Renal cortex interstitium (tissue), 11 donors: ENCODE results near the gene EEF1G. TPM values are rescaled to one million over a fixed set of nuclear protein-coding genes. Genes with fewer than 3 reads are reported as not detected.

Source experiments
- DNase-seq, 11 donors: peaks; one replicate each; pipeline ENCODE4 v3.0.0-alpha.2; 2013; ENCODE audit warnings: low read depth in 9 of 11, low spot score in 4 of 11; ENCODE audit errors: extremely low read depth in 1 of 11
- polyA plus RNA-seq, 3 donors: library from polyadenylated mRNA; unstranded; fragments of 120-200 nt; gene quantifications; one replicate each; pipeline ENCODE4 v1.2.1, GENCODE V29; 2013; ENCODE audit not compliant: insufficient read length in 3 of 3

EEF1G gene
- polyA plus RNA-seq, 3 donors, result 2,243 to 2,394 (median 2,287) TPM

GRCh38 chr11:62548545-62549335, 25.0 kb downstream of the EEF1G start:
- no peak for DNase-seq

- DNase-seq, result peak in 1 of 11 donors; percentile 41
Measured at GRCh38 chr11:62547691-62548281, 25.9 kb downstream of the EEF1G start.

GRCh38 chr11:62546929-62547625, 26.6 kb downstream of the EEF1G start:
- DNase-seq, result peak in 1 of 11 donors; percentile 53

- peak in 2 of 11 donors; percentile 68 to 75 for DNase-seq
Measured at GRCh38 chr11:62546244-62546928, 27.3 kb downstream of the EEF1G start, which contains the start of gene AHNAK. Gene AHNAK (minus strand): TSS chr11:62546806. CDS start chr11:62536098, 10,708 bp downstream.

GRCh38 chr11:62545437-62546243, 28.1 kb downstream of the EEF1G start:
- peak in 8 of 11 donors; percentile 86 to 94 (median 90) for DNase-seq

- no peak for DNase-seq
Measured at GRCh38 chr11:62544581-62545436, 28.9 kb downstream of the EEF1G start.

GRCh38 chr11:62543680-62544444, 29.8 kb downstream of the EEF1G start:
- no peak for DNase-seq

- DNase-seq, result peak in 2 of 11 donors; percentile 50 to 56
Measured at GRCh38 chr11:62542750-62543567, 30.7 kb downstream of the EEF1G start.

- DNase-seq, result no peak
Measured at GRCh38 chr11:62542111-62542745, 31.5 kb downstream of the EEF1G start.

- DNase-seq, result no peak
Measured at GRCh38 chr11:62540804-62541701, 32.6 kb downstream of the EEF1G start.

- no peak for DNase-seq
Measured at GRCh38 chr11:62539238-62539925, 34.3 kb downstream of the EEF1G start.

GRCh38 chr11:62538470-62539237, 35.0 kb downstream of the EEF1G start:
- no peak for DNase-seq

- DNase-seq, result no peak
Measured at GRCh38 chr11:62536301-62536957, 37.3 kb downstream of the EEF1G start.
